IPS-18c (cell line): ENCODE measurements around the gene AUTS2.

ENCODE experiments used
- H3K4me3 ChIP-seq: 2 replicates; pipeline ENCODE4 v1.7.0; 2013; ENCODE audit warnings: low read depth, mild to moderate bottlenecking, low read length, moderate library complexity; ENCODE audit not compliant: insufficient read depth
- H3K9me3 ChIP-seq: one replicate; pipeline ENCODE4 v1.6.1; 2013; ENCODE audit warnings: mild to moderate bottlenecking, low read length, moderate library complexity; ENCODE audit not compliant: control insufficient read depth, insufficient read depth

The AUTS2 gene

GRCh38 chr7:69597278-69598076 is 798 bp upstream of the AUTS2 start:
- H3K4me3 ChIP-seq: peak overlapping the region; percentile 54
- H3K9me3 ChIP-seq: no peaks in the 10 kb centered on the region

- H3K9me3 ChIP-seq: no peaks in the 10 kb centered on the region
- peak overlapping the region; percentile 63 for H3K4me3 ChIP-seq
Observed at GRCh38 chr7:69598487-69599285, 411 bp downstream of the AUTS2 start.

- H3K9me3 ChIP-seq: no peaks in the 10 kb centered on the region
- H3K4me3 ChIP-seq: peak overlapping the region; percentile 63
Observed at GRCh38 chr7:69599286-69599954, 1.1 kb downstream of the AUTS2 start.

GRCh38 chr7:69599955-69600709 is 1.9 kb downstream of the AUTS2 start:
- H3K4me3 ChIP-seq: peak overlapping the region; percentile 63

GRCh38 chr7:69600710-69601519 is 2.6 kb downstream of the AUTS2 start:
- H3K9me3 ChIP-seq: no peaks in the 10 kb centered on the region
- H3K4me3 ChIP-seq: peak overlapping the region; percentile 63; the same call in 1 of the 2 replicates

More at GRCh38 chr7:69599955-69600709, 1.9 kb downstream of the AUTS2 start:
- no peaks in the 10 kb centered on the region for H3K9me3 ChIP-seq

GRCh38 chr7:69602522-69602921 is 4.2 kb downstream of the AUTS2 start:
- Histone ChIP-seq H3K9me3 (no peaks in the 10 kb centered on the region), H3K4me3 (no peak overlapping the region)

- Histone ChIP-seq H3K4me3 (no peak overlapping the region), H3K9me3 (no peaks in the 10 kb centered on the region)
Observed at GRCh38 chr7:69603351-69603750, 5.1 kb downstream of the AUTS2 start.

- Histone ChIP-seq H3K9me3 (no peaks in the 10 kb centered on the region), H3K4me3 (no peak overlapping the region)
Observed at GRCh38 chr7:69603937-69604494, 5.7 kb downstream of the AUTS2 start.

GRCh38 chr7:69605070-69605469 is 6.8 kb downstream of the AUTS2 start:
- H3K4me3 ChIP-seq: no peak overlapping the region
- H3K9me3 ChIP-seq: no peaks in the 10 kb centered on the region

- no peak overlapping the region for H3K4me3 ChIP-seq
- no peaks in the 10 kb centered on the region for H3K9me3 ChIP-seq
Observed at GRCh38 chr7:69605546-69605945, 7.3 kb downstream of the AUTS2 start.

- Histone ChIP-seq H3K4me3 (no peak overlapping the region), H3K9me3 (no peaks in the 10 kb centered on the region)
Observed at GRCh38 chr7:69608049-69608448, 9.8 kb downstream of the AUTS2 start.

- Histone ChIP-seq H3K4me3 (no peak overlapping the region), H3K9me3 (no peaks in the 10 kb centered on the region)
Observed at GRCh38 chr7:69608878-69609277, 10.6 kb downstream of the AUTS2 start.

- Histone ChIP-seq H3K4me3 (no peak overlapping the region), H3K9me3 (no peaks in the 10 kb centered on the region)
Observed at GRCh38 chr7:69609541-69610373, 11.5 kb downstream of the AUTS2 start.

GRCh38 chr7:69610374-69611084 is 12.3 kb downstream of the AUTS2 start:
- no peak overlapping the region for H3K4me3 ChIP-seq

GRCh38 chr7:69612981-69613380 is 14.7 kb downstream of the AUTS2 start:
- H3K4me3 ChIP-seq: no peak overlapping the region
- no peaks in the 10 kb centered on the region for H3K9me3 ChIP-seq

More at GRCh38 chr7:69610374-69611084, 12.3 kb downstream of the AUTS2 start:
- H3K9me3 ChIP-seq: no peaks in the 10 kb centered on the region
